ENCODE data around the gene BORCS5.

GRCh38 chr12:12381982-12382381 is 25.1 kb downstream of the BORCS5 start:
- TF ChIP-seq CTCF (IDR thresholded peaks at IDR 0.05; ENCODE audit: low read depth, low read length, poor library complexity, severe bottlenecking) (no peak), EZH2phosphoT487 (IDR thresholded peaks at IDR 0.05; ENCODE audit: borderline replicate concordance, low read length) (no peak)
